ENCODE measurements around the gene RAB25. TPM values are rescaled to one million over a fixed set of nuclear protein-coding genes. Genes with fewer than 3 reads are reported as not detected.

The RAB25 gene
- total RNA-seq, 1 donor from 2014 or later: 0.38 TPM

DNA sequence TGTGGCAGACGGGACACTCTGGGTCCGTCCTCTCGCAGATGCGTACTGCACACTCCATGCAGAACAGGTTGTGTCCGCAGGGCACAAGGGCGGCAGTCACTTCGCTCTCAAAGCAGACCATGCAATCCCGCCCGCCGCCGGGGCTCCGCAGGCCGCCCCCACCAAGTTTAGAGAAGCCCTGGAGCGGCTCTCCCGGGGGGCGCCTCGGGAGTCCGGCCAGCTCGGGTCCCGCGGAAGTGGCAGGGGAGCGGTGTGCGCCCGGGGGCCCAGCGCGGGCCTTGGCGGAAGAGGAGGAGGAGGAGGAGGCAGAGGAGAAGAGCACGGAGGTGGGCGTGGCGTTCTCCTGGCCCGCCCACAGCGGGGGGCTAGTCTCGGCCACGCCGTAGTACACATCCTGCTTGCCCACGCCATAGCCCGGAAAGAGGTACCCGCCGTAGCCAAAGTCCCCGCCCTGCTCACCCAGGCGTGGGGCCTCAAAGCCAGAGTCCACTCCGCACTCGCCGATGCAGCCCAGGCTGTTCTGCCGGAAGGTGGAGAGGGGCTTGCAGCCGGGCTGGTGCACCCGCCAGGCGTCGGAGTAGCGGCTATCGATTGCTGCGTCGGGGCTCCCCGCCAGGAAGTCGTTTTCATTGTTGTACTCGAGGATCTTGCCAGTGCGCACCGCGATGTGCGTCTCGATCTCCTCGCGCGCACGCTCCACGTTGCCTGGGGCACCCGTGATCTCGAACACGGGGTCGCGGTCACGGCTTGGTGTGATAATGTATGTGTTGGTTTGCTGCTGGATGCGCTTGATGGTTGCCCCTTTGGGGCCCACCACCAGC, 15.9 kb downstream of the RAB25 start:
- TF ChIP-seq, protein P1, sequence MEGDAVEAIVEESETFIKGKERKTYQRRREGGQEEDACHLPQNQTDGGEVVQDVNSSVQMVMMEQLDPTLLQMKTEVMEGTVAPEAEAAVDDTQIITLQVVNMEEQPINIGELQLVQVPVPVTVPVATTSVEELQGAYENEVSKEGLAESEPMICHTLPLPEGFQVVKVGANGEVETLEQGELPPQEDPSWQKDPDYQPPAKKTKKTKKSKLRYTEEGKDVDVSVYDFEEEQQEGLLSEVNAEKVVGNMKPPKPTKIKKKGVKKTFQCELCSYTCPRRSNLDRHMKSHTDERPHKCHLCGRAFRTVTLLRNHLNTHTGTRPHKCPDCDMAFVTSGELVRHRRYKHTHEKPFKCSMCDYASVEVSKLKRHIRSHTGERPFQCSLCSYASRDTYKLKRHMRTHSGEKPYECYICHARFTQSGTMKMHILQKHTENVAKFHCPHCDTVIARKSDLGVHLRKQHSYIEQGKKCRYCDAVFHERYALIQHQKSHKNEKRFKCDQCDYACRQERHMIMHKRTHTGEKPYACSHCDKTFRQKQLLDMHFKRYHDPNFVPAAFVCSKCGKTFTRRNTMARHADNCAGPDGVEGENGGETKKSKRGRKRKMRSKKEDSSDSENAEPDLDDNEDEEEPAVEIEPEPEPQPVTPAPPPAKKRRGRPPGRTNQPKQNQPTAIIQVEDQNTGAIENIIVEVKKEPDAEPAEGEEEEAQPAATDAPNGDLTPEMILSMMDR (IDR thresholded peaks at IDR 0.05): no peak
- peaks cover 20% of the 10 kb centered on the region for H3K4me1 Mint-ChIP-seq
- peak overlapping the region; percentile 69 for H3K27ac Mint-ChIP-seq
- ChIA-PET POLR2A (no interaction called here), CTCF (no interaction called here)
- H3K36me3 Mint-ChIP-seq (ENCODE audit: low read depth): no peaks in the 10 kb centered on the region
- H3K9me3 Mint-ChIP-seq: no peaks in the 10 kb centered on the region
- H3K4me3 Mint-ChIP-seq: peak overlapping the region; percentile 79
- H3K27me3 Mint-ChIP-seq: no peaks in the 10 kb centered on the region
- intact Hi-C loops (cut with micrococcal nuclease): no loop called here
- ATAC-seq (ENCODE audit: low read depth) (peak; percentile 91), DNase-seq (peak; percentile 58)

DNA sequence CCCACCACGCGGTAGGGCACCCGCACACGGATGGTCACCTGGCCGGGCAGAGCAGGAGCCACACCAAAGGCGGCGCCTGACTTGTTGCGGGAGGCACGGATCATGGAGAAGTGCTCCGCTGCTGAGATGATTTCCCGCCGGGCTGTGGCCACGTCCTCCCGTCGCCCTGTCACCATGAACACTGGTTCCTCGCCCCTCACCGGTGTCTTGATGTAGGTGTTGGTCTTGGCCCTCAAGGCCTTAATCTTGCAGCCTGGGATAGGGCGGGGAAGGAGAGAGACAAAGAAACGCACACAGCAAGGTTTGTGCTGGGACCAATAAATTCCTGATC, 16.4 kb downstream of the RAB25 start:
- no peaks in the 10 kb centered on the region for H3K9me3 Mint-ChIP-seq
- peak overlapping the region; percentile 41 for H3K27ac Mint-ChIP-seq
- CTCF ChIA-PET: no interaction called here
- ATAC-seq (ENCODE audit: low read depth) (no peak), DNase-seq (no peak)
- POLR2A ChIA-PET: no interaction called here
- no peaks in the 10 kb centered on the region for H3K27me3 Mint-ChIP-seq
- peaks cover 20% of the 10 kb centered on the region for H3K4me1 Mint-ChIP-seq
- H3K36me3 Mint-ChIP-seq (ENCODE audit: low read depth): no peaks in the 10 kb centered on the region
- H3K4me3 Mint-ChIP-seq: peak overlapping the region; percentile 9
- intact Hi-C loops (cut with micrococcal nuclease): no loop called here
- TF ChIP-seq, protein P1 (IDR thresholded peaks at IDR 0.05): no peak

DNA sequence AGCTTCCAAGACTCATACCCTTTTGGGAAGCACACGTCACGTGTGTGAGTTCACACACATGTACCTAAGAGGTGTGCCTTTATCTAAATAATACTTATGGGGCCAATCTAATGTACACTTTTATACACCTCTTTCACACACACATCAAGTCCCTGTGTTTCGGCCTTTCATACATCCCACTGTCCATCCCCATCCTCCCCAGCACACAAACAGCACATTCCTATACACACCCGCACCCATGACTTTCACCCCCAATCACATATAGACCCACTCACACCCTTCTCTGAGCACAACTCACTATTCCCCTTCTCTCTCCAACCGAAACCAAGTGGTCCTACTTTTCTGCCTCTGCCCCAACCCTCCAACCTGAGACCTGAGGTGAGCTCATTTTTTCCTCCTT, 17.8 kb downstream of the RAB25 start:
- intact Hi-C loops (cut with micrococcal nuclease): no loop called here
- DNase-seq (no peak), ATAC-seq (ENCODE audit: low read depth) (no peak)
- Mint-ChIP-seq H3K9me3 (no peaks in the 10 kb centered on the region), H3K27me3 (peaks cover 2% of the 10 kb centered on the region), H3K36me3 (ENCODE audit: low read depth) (no peaks in the 10 kb centered on the region), H3K4me3 (no peak overlapping the region), H3K27ac (no peak overlapping the region), H3K4me1 (peaks cover 29% of the 10 kb centered on the region)
- TF ChIP-seq, protein P1 (IDR thresholded peaks at IDR 0.05): no peak
- POLR2A ChIA-PET: no interaction called here
- CTCF ChIA-PET: interaction anchor here (1.6 kb wide), 1 partner anchor 12 kb away, joined by 3 read pairs; no protein-coding TSS in a partner anchor

- POLR2A ChIA-PET: no interaction called here
- DNase-seq (no peak), ATAC-seq (ENCODE audit: low read depth) (no peak)
- TF ChIP-seq, protein P1 (IDR thresholded peaks at IDR 0.05): no peak
- Mint-ChIP-seq H3K4me1 (peaks cover 32% of the 10 kb centered on the region), H3K27me3 (peaks cover 6% of the 10 kb centered on the region), H3K27ac (no peak overlapping the region), H3K36me3 (ENCODE audit: low read depth) (no peaks in the 10 kb centered on the region), H3K4me3 (peak overlapping the region; percentile 42), H3K9me3 (no peaks in the 10 kb centered on the region)
- intact Hi-C loops (cut with micrococcal nuclease): loop anchor here (5.0 kb wide), 1 partner anchor 258 kb away; the partner anchor contains the start of genes CCT3 and TSACC
- CTCF ChIA-PET: interaction anchor here (1.6 kb wide), 1 partner anchor 13 kb away, joined by 3 read pairs; no protein-coding TSS in a partner anchor
Measured at GRCh38 chr1:156079762-156080161, 18.8 kb downstream of the RAB25 start.

DNA sequence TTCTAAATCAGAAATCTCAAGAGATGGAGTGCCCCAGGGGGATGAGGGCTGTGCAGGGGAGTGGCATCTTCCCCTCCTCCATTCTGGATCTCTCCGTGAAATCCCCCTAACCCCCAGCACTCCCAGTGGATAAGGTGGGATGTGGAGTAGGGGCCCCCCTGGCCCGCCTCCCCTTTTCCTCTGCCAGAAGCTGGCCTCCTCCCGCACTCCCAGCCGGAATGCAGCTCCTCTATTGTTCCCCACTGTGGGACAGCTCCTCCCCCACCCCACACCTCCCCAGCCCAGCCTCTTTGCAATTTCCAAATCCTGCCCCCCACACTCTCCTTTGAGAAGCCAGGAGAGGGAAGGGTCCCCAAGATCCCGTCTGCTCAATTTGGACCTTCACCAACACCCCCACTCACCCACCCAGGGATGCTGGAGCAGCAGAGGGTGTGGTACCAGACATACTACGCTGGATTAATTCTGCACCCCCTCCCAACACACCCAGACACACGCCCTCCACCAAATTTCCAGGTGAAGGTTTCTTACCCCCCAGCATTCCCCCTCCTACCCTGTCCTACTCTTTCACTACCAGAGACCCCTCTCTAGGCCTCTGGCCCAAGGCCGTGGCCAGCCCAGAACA, 19.4 kb downstream of the RAB25 start:
- Mint-ChIP-seq H3K4me3 (no peak overlapping the region), H3K4me1 (peaks cover 31% of the 10 kb centered on the region), H3K27ac (no peak overlapping the region), H3K27me3 (peaks cover 10% of the 10 kb centered on the region), H3K36me3 (ENCODE audit: low read depth) (no peaks in the 10 kb centered on the region), H3K9me3 (no peaks in the 10 kb centered on the region)
- no peak for ATAC-seq (ENCODE audit: low read depth)
- intact Hi-C loops (cut with micrococcal nuclease): loop anchor here (5.0 kb wide), 1 partner anchor 257 kb away; the partner anchor contains the start of genes CCT3 and TSACC
- TF ChIP-seq, protein P1 (IDR thresholded peaks at IDR 0.05): no peak
- CTCF ChIA-PET: interaction anchor here (1.6 kb wide), 1 partner anchor 14 kb away, joined by 3 read pairs; no protein-coding TSS in a partner anchor
- POLR2A ChIA-PET: no interaction called here
- no peak for DNase-seq

Measured in activated B cell treated with CpG ODN at 0.5 μM for 24 hours (primary cell).